GM23338 (cell line): ENCODE measurements around the gene URI1. TPM values are rescaled to one million over a fixed set of nuclear protein-coding genes. Genes with fewer than 3 reads are reported as not detected.

ENCODE experiments used
- ATAC-seq: fragments of 200-7000 bp; cut with Tn5 transposase; 3 replicates; pipeline ENCODE4 v1.9.1; 2020
- DNase-seq: peaks from one replicate; pipeline ENCODE4 v3.0.0-alpha.2; 2015; ENCODE audit warnings: low spot score
- H2AFZ ChIP-seq: fragments of 200-600 bp; sonication (generic); 2 replicates; pipeline ENCODE4 v1.8.0; 2016; ENCODE audit warnings: antibody characterized with exemption, mild to moderate bottlenecking, moderate library complexity
- H3F3A ChIP-seq: fragments of 200-600 bp; sonication (generic); replicated peaks from 2 replicates; pipeline ENCODE4 v1.8.0; 2017; ENCODE audit warnings: antibody characterized with exemption, mixed run types, low read depth
- H3K27ac ChIP-seq: fragments of 200-600 bp; sonication (generic); 2 replicates; pipeline ENCODE4 v1.6.1; 2016; ENCODE audit warnings: low read depth
- H3K27me3 ChIP-seq: fragments of 200-600 bp; sonication (generic); 2 replicates; pipeline ENCODE4 v1.8.0; 2016; ENCODE audit warnings: mild to moderate bottlenecking, mixed run types, moderate library complexity; ENCODE audit not compliant: insufficient read depth
- H3K36me3 ChIP-seq: fragments of 200-600 bp; sonication (generic); 2 replicates; pipeline ENCODE4 v1.8.0; 2016; ENCODE audit warnings: mild to moderate bottlenecking; ENCODE audit not compliant: insufficient read depth
- H3K4me1 ChIP-seq: fragments of 200-600 bp; sonication (generic); 2 replicates; pipeline ENCODE4 v1.8.0; 2016; ENCODE audit warnings: mild to moderate bottlenecking, moderate library complexity; ENCODE audit not compliant: insufficient read depth
- H3K4me2 ChIP-seq: fragments of 200-600 bp; sonication (generic); 2 replicates; pipeline ENCODE4 v1.7.1; 2017; ENCODE audit warnings: mixed run types
- H3K4me3 ChIP-seq: fragments of 200-600 bp; sonication (generic); 2 replicates; pipeline ENCODE4 v1.6.1; 2016; ENCODE audit warnings: mixed run types
- H3K79me2 ChIP-seq: fragments of 200-600 bp; sonication (generic); replicated peaks from 2 replicates; pipeline ENCODE4 v1.8.0; 2017; ENCODE audit warnings: mild to moderate bottlenecking; ENCODE audit not compliant: insufficient read depth
- H3K9me2 ChIP-seq: fragments of 200-600 bp; sonication (generic); 2 replicates; pipeline ENCODE4 v1.8.0; 2017; ENCODE audit not compliant: insufficient read depth
- H4K20me1 ChIP-seq: fragments of 200-600 bp; sonication (generic); replicated peaks from 2 replicates; pipeline ENCODE4 v1.8.0; 2017; ENCODE audit warnings: mild to moderate bottlenecking; ENCODE audit not compliant: insufficient read depth
- H3K27ac Mint-ChIP-seq: 2 replicates; pipeline ENCODE4 v1.8.0; 2020; ENCODE audit warnings: inconsistent platforms, mild to moderate bottlenecking, moderate library complexity, mixed read lengths
- H3K27me3 Mint-ChIP-seq: 3 replicates; pipeline ENCODE4 v1.8.0; 2022; ENCODE audit warnings: low read depth, mild to moderate bottlenecking, moderate library complexity, mixed read lengths, inconsistent platforms; ENCODE audit not compliant: insufficient read depth, poor library complexity
- H3K36me3 Mint-ChIP-seq: 3 replicates; pipeline ENCODE4 v1.8.0; 2021; ENCODE audit warnings: low read depth, mild to moderate bottlenecking, inconsistent platforms, moderate library complexity, mixed read lengths
- H3K4me1 Mint-ChIP-seq: 3 replicates; pipeline ENCODE4 v1.8.0; 2020; ENCODE audit warnings: mild to moderate bottlenecking, inconsistent platforms, mixed read lengths
- H3K4me3 Mint-ChIP-seq: 3 replicates; pipeline ENCODE4 v1.8.0; 2021; ENCODE audit warnings: moderate library complexity, mild to moderate bottlenecking, inconsistent platforms, mixed read lengths
- H3K9me3 Mint-ChIP-seq: 3 replicates; pipeline ENCODE4 v1.8.0; 2020; ENCODE audit warnings: moderate library complexity, mild to moderate bottlenecking, inconsistent platforms, mixed read lengths
- CREB1 ChIP-seq: fragments of 250-450 bp; sonication (Bioruptor Pico); IDR thresholded peaks from 2 replicates; pipeline ENCODE4 v1.5.0; 2020; ENCODE audit warnings: low read depth, mild to moderate bottlenecking, moderate library complexity
- EZH2 ChIP-seq: fragments of 200-600 bp; sonication (generic); IDR thresholded peaks from one replicate; pipeline ENCODE4 v1.8.0; 2017; ENCODE audit warnings: antibody characterized with exemption, mild to moderate bottlenecking, low read depth; ENCODE audit not compliant: unreplicated experiment
- EZH2phosphoT487 ChIP-seq: fragments of 200-600 bp; sonication (generic); IDR thresholded peaks from one replicate; pipeline ENCODE4 v1.8.1; 2018; ENCODE audit warnings: antibody characterized with exemption; ENCODE audit not compliant: unreplicated experiment
- JUNB ChIP-seq: IDR thresholded peaks from one replicate; pipeline ENCODE4 v1.6.1; 2016; ENCODE audit warnings: antibody characterized with exemption; ENCODE audit not compliant: unreplicated experiment
- POLR2AphosphoS5 ChIP-seq: IDR thresholded peaks from 2 replicates; pipeline ENCODE4 v1.6.1; 2016; ENCODE audit warnings: antibody characterized with exemption, low read depth
- ZNF114 ChIP-seq: fragments of 250-450 bp; sonication (Bioruptor Pico); IDR thresholded peaks from 2 replicates; pipeline ENCODE4 v1.5.0; 2020; ENCODE audit warnings: mild to moderate bottlenecking, moderate library complexity
- polyA plus RNA-seq: library from polyadenylated mRNA; unstranded; fragments of >200 nt; fragmentation: Nextera tagmentation; extraction: Ambion mirVana; gene quantifications from 2 replicates; pipeline ENCODE4 v1.2.1, GENCODE V29; 2016
- total RNA-seq: library from RNA; depleted of rRNA; stranded (reverse); fragments of >200 nt; shearing (Covaris generic); gene quantifications from 2 replicates; pipeline ENCODE4 v1.2.3, GENCODE V29; 2014
- TF ChIP-seq, protein P1 (sequence below), 2 experiments: fragments of 200-600 bp in 1 of 2; sonication (generic) in 1 of 2; conservative IDR thresholded peaks; 2 replicates each; pipeline versions ENCODE4 v1.5.1 to v1.6.1; 2016 to 2017; ENCODE audit warnings: antibody characterized with exemption in 2 of 2, low read depth in 2 of 2, mild to moderate bottlenecking in 2 of 2, moderate library complexity in 1 of 2
- TF ChIP-seq, protein P2 (sequence below): IDR thresholded peaks from one replicate; pipeline ENCODE4 v1.6.1; 2018; ENCODE audit warnings: antibody characterized with exemption; ENCODE audit not compliant: unreplicated experiment

The URI1 gene
- total and polyA plus RNA-seq, 2 experiments from 2014 or later, result 27.6 to 68.4 TPM

DNA sequence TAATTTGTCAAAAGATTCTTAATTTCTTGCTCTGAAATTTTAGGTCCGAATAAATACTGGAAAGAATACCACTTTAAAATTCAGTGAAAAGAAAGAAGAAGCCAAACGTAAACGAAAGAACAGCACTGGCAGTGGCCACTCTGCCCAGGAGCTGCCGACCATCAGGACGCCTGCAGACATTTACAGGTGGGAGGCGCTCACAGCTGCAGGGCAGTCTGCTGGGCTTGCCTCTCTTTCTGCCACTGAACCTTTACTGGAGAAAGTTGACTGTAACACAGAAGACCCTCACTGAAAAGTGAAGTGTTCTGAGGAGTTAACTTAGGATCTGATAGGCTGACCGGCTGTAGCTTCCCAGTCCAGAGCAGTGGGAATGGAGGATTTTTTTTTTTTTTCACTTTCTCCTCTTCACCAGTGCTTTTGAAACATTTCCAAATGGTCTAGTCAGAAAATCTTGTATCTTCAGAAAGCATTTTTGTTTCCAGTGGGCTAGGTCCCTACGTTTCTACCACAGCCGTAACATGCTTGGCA, 69.1 kb downstream of the URI1 start:
- Histone ChIP-seq H3K27me3 (no peaks in the 10 kb centered on the region), H3K4me1 (peaks cover 36% of the 10 kb centered on the region), H3K36me3 (no peaks in the 10 kb centered on the region; the same call in 1 of the 2 replicates), H3K4me2 (no peak overlapping the region), H2AFZ (no peak overlapping the region), H3K27ac (no peak overlapping the region), H3K4me3 (no peak overlapping the region), H3F3A (no peaks in the 10 kb centered on the region), H3K9me2 (no peaks in the 10 kb centered on the region), H3K79me2 (no peaks in the 10 kb centered on the region), H4K20me1 (no peaks in the 10 kb centered on the region)
- no peak for TF ChIP-seq EZH2phosphoT487
- TF ChIP-seq, protein P1, sequence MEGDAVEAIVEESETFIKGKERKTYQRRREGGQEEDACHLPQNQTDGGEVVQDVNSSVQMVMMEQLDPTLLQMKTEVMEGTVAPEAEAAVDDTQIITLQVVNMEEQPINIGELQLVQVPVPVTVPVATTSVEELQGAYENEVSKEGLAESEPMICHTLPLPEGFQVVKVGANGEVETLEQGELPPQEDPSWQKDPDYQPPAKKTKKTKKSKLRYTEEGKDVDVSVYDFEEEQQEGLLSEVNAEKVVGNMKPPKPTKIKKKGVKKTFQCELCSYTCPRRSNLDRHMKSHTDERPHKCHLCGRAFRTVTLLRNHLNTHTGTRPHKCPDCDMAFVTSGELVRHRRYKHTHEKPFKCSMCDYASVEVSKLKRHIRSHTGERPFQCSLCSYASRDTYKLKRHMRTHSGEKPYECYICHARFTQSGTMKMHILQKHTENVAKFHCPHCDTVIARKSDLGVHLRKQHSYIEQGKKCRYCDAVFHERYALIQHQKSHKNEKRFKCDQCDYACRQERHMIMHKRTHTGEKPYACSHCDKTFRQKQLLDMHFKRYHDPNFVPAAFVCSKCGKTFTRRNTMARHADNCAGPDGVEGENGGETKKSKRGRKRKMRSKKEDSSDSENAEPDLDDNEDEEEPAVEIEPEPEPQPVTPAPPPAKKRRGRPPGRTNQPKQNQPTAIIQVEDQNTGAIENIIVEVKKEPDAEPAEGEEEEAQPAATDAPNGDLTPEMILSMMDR (conservative IDR thresholded peaks at IDR 0.05; ENCODE audit: low read depth in 2 of 2), result peak; percentile 25 to 34; a peak in 3 of 4 replicates
- Mint-ChIP-seq H3K4me3 (no peak overlapping the region), H3K27me3 (no peaks in the 10 kb centered on the region), H3K36me3 (peaks cover 20% of the 10 kb centered on the region; the same call in 2 of the 3 replicates), H3K4me1 (peaks cover 39% of the 10 kb centered on the region), H3K27ac (no peak overlapping the region), H3K9me3 (no peaks in the 10 kb centered on the region)
- DNase-seq (peak; percentile 59), ATAC-seq (peak; percentile 96)

DNA sequence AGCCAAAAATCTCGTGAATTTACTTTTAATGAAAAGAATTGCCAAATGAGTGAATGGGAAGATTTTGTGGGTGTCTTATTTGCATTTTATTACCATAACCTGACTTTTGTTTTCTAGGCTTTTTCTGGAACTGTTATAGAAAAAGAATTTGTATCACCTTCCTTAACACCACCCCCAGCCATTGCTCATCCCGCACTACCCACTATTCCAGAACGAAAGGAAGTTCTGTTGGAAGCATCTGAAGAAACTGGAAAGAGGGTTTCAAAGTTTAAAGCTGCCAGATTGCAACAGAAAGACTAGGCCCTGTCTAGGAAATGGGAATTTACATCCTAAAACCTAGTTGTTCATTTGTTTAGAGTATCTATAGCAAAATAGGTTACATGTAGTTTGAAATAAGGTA, 72.7 kb downstream of the URI1 start:
- Mint-ChIP-seq H3K27me3 (no peaks in the 10 kb centered on the region), H3K4me3 (no peak overlapping the region), H3K9me3 (no peaks in the 10 kb centered on the region), H3K27ac (peak overlapping the region; percentile 57; the same call in 1 of the 2 replicates), H3K36me3 (peaks cover 10% of the 10 kb centered on the region; the same call in 2 of the 3 replicates), H3K4me1 (peaks cover 38% of the 10 kb centered on the region)
- H3K27me3 ChIP-seq, result no peaks in the 10 kb centered on the region
- H2AFZ ChIP-seq, result no peak overlapping the region
- H3F3A ChIP-seq, result no peaks in the 10 kb centered on the region
- H4K20me1 ChIP-seq, result no peaks in the 10 kb centered on the region
- no peak overlapping the region for H3K4me3 ChIP-seq
- no peak for TF ChIP-seq EZH2phosphoT487
- TF ChIP-seq POLR2AphosphoS5, result no peak
- no peak for TF ChIP-seq CREB1 (CRISPR knock-in tag)
- no peak for TF ChIP-seq JUNB
- H3K79me2 ChIP-seq, result no peaks in the 10 kb centered on the region
- no peaks in the 10 kb centered on the region; the same call in 1 of the 2 replicates for H3K36me3 ChIP-seq
- peak overlapping the region; percentile 35; the same call in 1 of the 2 replicates for H3K27ac ChIP-seq
- DNase-seq, result no peak
- peak overlapping the region; percentile 46; the same call in 1 of the 2 replicates for H3K4me2 ChIP-seq
- H3K4me1 ChIP-seq, result peaks cover 36% of the 10 kb centered on the region
- no peaks in the 10 kb centered on the region for H3K9me2 ChIP-seq
- no peak for ATAC-seq

DNA sequence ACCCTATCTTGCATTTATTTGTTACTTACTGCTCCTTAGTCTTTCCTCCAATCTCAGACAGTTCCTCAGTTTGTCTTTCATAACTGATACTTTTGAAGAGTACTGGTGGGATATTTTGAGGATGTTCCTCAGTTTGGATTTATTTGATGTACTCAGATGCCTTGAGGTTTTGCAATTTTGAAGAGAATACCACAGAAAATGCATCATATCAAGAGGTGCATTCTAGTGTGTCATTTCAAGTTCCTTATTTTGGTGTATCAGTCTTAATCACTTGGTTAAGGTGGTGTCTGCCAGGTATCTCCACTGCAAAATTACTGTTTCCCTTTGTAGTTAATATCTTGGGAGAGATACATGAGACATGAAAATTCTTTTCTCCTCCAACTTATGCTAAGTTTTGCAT, 75.1 kb downstream of the URI1 start:
- DNase-seq, result no peak
- Histone ChIP-seq H3K36me3 (no peaks in the 10 kb centered on the region), H3K4me1 (peaks cover 32% of the 10 kb centered on the region), H3K27ac (no peak overlapping the region), H2AFZ (no peak overlapping the region), H3K27me3 (no peaks in the 10 kb centered on the region), H3K4me3 (no peak overlapping the region), H3K4me2 (no peak overlapping the region), H3F3A (no peaks in the 10 kb centered on the region), H3K9me2 (no peaks in the 10 kb centered on the region), H4K20me1 (no peaks in the 10 kb centered on the region), H3K79me2 (no peaks in the 10 kb centered on the region)
- Mint-ChIP-seq H3K4me1 (peaks cover 29% of the 10 kb centered on the region), H3K36me3 (peaks cover 6% of the 10 kb centered on the region; the same call in 2 of the 3 replicates), H3K27me3 (no peaks in the 10 kb centered on the region), H3K9me3 (no peaks in the 10 kb centered on the region), H3K4me3 (no peak overlapping the region), H3K27ac (no peak overlapping the region)
- no peak for ATAC-seq
- TF ChIP-seq, protein P1 (conservative IDR thresholded peaks at IDR 0.05; ENCODE audit: low read depth in 2 of 2), result no peak
- TF ChIP-seq EZH2 (no peak), EZH2phosphoT487 (no peak), ZNF114 (CRISPR knock-in tag) (no peak)
- TF ChIP-seq, protein P2, sequence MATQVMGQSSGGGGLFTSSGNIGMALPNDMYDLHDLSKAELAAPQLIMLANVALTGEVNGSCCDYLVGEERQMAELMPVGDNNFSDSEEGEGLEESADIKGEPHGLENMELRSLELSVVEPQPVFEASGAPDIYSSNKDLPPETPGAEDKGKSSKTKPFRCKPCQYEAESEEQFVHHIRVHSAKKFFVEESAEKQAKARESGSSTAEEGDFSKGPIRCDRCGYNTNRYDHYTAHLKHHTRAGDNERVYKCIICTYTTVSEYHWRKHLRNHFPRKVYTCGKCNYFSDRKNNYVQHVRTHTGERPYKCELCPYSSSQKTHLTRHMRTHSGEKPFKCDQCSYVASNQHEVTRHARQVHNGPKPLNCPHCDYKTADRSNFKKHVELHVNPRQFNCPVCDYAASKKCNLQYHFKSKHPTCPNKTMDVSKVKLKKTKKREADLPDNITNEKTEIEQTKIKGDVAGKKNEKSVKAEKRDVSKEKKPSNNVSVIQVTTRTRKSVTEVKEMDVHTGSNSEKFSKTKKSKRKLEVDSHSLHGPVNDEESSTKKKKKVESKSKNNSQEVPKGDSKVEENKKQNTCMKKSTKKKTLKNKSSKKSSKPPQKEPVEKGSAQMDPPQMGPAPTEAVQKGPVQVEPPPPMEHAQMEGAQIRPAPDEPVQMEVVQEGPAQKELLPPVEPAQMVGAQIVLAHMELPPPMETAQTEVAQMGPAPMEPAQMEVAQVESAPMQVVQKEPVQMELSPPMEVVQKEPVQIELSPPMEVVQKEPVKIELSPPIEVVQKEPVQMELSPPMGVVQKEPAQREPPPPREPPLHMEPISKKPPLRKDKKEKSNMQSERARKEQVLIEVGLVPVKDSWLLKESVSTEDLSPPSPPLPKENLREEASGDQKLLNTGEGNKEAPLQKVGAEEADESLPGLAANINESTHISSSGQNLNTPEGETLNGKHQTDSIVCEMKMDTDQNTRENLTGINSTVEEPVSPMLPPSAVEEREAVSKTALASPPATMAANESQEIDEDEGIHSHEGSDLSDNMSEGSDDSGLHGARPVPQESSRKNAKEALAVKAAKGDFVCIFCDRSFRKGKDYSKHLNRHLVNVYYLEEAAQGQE, result no peak
